GM18870 (cell line): ENCODE data around the gene INSIG2.
"Not testable (repeated sequence)": the region's sequence is repeated elsewhere in the genome, so short reads cannot be mapped to it uniquely, and the experiment has no call there.

ENCODE experiments used
- ATAC-seq: cut with Tn5 transposase; IDR thresholded peaks from one replicate; pipeline ENCODE4 v1.9.1; 2021; ENCODE audit warnings: moderate library complexity; ENCODE audit not compliant: unreplicated experiment

INSIG2 gene

GRCh38 chr2:118059919-118060478, 28.3 kb upstream of the INSIG2 start:
- peak; percentile 23 for ATAC-seq

GRCh38 chr2:118061135-118061955, 26.9 kb upstream of the INSIG2 start:
- ATAC-seq = peak; percentile 81

- ATAC-seq = no peak
Observed at GRCh38 chr2:118062048-118062447, 26.2 kb upstream of the INSIG2 start.

GRCh38 chr2:118062669-118063068, 25.6 kb upstream of the INSIG2 start:
- ATAC-seq = no peak

GRCh38 chr2:118065015-118065706, 23.1 kb upstream of the INSIG2 start:
- ATAC-seq = no peak

GRCh38 chr2:118065921-118066511, 22.3 kb upstream of the INSIG2 start:
- ATAC-seq = no peak

- no peak for ATAC-seq
Observed at GRCh38 chr2:118077636-118078247, 10.5 kb upstream of the INSIG2 start.

- ATAC-seq = no peak
Observed at GRCh38 chr2:118078734-118079133, 9.5 kb upstream of the INSIG2 start.

GRCh38 chr2:118084491-118085089, 3.7 kb upstream of the INSIG2 start:
- no peak for ATAC-seq

- ATAC-seq = no peak
Observed at GRCh38 chr2:118085173-118086023, 2.9 kb upstream of the INSIG2 start.

GRCh38 chr2:118086024-118086633, 2.1 kb upstream of the INSIG2 start:
- no peak for ATAC-seq

GRCh38 chr2:118089139-118089800, 999 bp downstream of the INSIG2 start:
- ATAC-seq = peak; percentile 35

- ATAC-seq = no peak
Observed at GRCh38 chr2:118090387-118091139, 2.3 kb downstream of the INSIG2 start.

- ATAC-seq = no peak
Observed at GRCh38 chr2:118091140-118091478, 2.8 kb downstream of the INSIG2 start.

- no peak for ATAC-seq
Observed at GRCh38 chr2:118091631-118092030, 3.4 kb downstream of the INSIG2 start.

GRCh38 chr2:118094102-118094501, 5.8 kb downstream of the INSIG2 start:
- ATAC-seq = not testable (repeated sequence)

GRCh38 chr2:118094503-118094902, 6.2 kb downstream of the INSIG2 start:
- ATAC-seq = no peak

- no peak for ATAC-seq
Observed at GRCh38 chr2:118095610-118096009, 7.3 kb downstream of the INSIG2 start.
